ENCODE measurements around the gene HMGB1. TPM values are rescaled to one million over a fixed set of nuclear protein-coding genes. Genes with fewer than 3 reads are reported as not detected.

Gene HMGB1
- total RNA-seq, 2 donors from 2014 or later = 418 to 551 TPM

DNA sequence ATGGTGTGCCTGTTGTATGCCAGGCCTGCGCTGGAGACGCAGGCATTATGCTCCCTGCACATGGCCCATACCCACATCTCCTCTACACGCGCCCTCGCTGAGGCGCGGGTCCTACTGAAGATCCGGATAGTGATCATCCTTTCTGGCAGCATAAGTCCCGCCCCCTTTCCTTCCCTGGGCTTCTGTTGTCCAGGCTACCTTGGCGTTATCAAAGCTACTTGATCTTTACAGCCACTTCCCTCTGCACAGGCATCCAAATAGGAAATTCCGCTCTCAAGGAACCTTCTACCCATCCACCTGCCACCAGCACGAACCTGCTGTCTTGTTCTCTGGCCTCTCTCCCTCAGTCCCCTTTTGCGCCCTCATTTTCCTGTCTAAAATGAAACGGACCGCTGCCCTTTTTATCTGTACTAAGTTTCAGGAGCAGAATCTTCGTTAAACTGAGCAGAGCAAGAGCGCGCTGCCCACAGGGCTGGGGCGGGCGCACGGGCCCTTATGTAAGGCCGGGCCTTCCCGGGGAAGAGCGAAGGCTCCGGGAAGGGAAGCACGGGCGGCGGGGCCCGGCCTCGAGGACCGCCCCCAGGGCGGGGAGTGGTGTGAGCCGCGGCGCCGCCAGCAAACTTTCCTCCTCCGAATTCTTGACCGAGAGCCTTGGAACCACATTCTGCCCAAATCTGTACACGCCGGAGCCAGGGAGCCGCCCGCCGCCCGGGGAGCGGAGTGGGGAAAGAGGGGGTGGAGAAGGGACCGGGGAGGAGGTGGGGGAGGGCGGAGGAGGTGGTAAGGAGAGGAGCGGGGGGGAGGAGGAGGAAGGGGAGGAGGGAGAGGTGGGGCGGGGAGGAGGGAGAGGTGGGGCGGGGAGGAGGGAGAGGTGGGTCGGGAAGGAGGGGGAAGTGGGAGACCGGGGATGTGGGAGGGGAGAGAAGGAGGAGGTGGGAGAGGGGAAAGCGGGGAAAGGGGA is 44.4 kb downstream of the HMGB1 start:
- ATAC-seq (peak; percentile 46 to 61), DNase-seq (ENCODE audit: low spot score in 2 of 2) (peak in 1 of 2 donors; percentile 28)
- Mint-ChIP-seq H3K27ac (peak overlapping the region in 1 of 2 donors; percentile 29), H3K36me3 (no peaks in the 10 kb centered on the region), H3K9me3 (no peaks in the 10 kb centered on the region)

DNA sequence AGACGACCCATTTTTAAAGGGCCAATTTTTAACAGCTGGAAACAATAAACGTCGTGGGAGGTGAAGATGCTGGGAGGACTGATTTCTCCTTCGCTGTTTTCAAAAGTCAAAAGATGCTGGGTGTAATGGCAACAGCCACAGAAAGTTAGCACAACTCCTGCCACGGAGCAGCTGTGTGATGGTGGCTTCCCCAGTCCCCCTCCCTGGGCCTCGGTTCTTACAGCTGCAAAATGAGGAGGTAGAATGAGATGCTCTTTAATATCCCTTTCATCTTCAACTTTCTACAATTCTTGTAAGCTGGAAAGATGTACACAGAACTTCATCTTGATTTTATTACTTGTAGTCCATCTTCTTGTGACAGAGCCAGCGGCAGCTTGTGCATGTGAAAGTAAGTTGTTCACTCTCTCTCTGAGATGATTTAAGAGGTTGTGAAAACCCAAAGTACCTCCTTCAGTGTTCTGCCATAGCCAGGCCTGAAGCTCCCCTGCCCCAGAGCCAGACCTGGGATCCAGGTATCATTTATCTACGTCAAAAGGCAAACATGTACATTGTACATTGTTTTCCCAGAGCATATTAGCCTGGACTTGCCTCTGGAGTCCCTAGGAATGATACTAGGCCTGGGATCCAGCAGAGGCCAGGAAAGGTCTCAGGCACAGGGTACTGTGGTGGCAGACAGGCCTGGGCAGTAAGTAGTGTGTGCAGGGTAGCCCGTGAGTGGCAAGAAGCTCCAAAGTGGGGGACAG is 46.8 kb downstream of the HMGB1 start:
- Mint-ChIP-seq H3K27ac (no peak overlapping the region), H3K9me3 (no peaks in the 10 kb centered on the region), H3K36me3 (no peaks in the 10 kb centered on the region)
- DNase-seq (ENCODE audit: low spot score in 2 of 2) (no peak), ATAC-seq (no peak)

DNA sequence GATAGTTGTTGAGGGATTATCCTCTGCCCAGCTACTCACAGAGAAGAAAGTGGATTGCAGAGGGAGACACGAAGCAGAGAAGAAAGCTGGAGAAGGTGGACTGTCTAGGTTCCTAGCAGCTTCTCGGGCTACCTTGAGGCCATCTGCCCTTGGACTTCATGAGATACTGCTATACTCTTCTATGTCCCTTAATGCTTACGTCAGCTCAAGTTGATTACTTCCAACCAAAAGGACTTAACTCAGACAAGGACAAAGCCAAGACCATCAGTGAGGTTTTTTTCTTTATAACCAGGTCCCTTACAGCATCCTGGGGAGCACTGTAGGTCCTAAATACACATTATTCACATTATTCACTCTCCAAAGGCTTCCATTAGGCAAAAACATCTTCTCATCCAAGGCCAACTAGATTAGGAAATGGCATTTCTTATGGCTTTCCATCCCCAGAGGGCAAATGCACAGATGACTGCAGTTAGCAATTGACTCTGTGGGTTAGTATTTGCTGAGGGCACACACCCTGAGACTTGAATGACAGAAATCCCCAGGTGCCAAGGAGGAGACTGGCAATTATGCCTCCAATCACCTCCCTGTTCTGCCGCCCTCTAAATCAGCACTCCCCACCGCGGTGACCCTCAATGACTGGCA is 47.5 kb downstream of the HMGB1 start:
- no peak overlapping the region for H3K27ac Mint-ChIP-seq
- no peaks in the 10 kb centered on the region for H3K9me3 Mint-ChIP-seq
- no peak for DNase-seq (ENCODE audit: low spot score in 2 of 2)
- no peaks in the 10 kb centered on the region for H3K36me3 Mint-ChIP-seq
- ATAC-seq = no peak

DNA sequence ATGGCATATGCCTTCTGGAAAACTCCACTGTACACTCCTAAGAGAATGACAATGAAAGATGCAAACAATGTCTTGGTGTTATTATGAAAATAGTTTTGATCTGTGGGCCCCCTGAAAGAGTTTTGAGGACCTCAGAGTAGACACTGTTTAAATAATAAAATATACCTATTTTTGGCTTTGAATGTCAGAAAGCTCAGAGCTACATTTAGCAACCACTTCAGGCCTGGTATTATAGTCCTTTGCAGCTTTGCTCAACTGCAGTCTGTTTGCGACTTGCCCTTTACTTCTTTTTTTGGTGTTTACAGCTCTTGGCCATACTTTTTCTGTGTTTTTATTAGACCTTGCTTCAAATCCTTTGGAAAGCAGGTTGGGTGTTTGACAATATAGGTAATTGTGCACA is 49.3 kb downstream of the HMGB1 start:
- no peak for ATAC-seq
- no peak for DNase-seq (ENCODE audit: low spot score in 2 of 2)
- no peaks in the 10 kb centered on the region for H3K9me3 Mint-ChIP-seq
- no peaks in the 10 kb centered on the region for H3K36me3 Mint-ChIP-seq
- H3K27ac Mint-ChIP-seq = no peak overlapping the region

DNA sequence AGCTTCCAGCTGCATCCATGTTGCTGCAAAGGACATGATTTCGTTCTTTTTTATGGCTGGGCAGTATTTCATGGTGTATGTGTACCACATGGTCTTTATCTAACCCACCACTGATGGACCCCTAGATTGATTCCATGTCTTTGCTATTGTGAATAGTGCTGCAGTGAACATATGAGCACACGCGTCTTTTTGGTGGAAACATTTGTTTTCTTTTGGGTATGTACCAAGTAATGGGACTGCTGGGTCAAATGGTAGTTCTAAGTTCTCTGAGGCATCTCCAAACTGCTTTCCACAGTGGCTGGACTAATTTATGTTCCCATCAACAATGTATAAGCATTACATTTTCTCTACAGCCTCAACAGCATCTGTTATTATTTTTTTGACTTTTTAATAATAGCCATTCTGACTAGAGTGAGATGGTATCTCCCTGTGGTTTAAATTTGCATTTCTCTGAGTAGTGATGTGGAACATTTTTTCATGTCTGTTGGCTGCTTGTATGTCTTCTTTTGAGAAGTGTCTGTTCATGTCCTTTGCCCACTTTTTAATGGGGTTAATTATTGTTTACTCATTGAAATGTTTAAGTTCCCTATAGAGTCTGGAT is 50.2 kb downstream of the HMGB1 start:
- DNase-seq (ENCODE audit: low spot score in 2 of 2) (no peak), ATAC-seq (no peak)
- no peak overlapping the region for H3K27ac Mint-ChIP-seq
- no peaks in the 10 kb centered on the region for H3K36me3 Mint-ChIP-seq
- H3K9me3 Mint-ChIP-seq = no peaks in the 10 kb centered on the region

DNA sequence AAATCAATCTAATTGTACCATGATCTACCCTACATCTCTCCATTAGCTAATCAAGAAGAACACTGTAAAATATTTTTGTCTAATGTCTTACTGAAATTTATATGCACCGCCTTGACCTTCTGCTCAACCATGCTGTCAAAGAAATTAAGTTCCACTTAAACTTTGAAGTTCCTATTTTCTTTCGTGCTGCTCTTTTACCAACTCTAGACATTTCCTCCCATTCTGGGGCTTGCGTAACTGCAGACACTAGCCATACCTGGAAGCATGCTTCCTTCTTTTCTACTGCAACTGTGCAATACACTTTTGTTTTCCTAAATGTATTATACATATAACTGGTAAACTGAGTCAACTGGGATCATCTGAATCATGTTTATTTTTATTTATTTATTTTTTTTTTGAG is 51.9 kb downstream of the HMGB1 start:
- Mint-ChIP-seq H3K36me3 (no peaks in the 10 kb centered on the region), H3K27ac (no peak overlapping the region), H3K9me3 (no peaks in the 10 kb centered on the region)
- no peak for DNase-seq (ENCODE audit: low spot score in 2 of 2)
- ATAC-seq = no peak

DNA sequence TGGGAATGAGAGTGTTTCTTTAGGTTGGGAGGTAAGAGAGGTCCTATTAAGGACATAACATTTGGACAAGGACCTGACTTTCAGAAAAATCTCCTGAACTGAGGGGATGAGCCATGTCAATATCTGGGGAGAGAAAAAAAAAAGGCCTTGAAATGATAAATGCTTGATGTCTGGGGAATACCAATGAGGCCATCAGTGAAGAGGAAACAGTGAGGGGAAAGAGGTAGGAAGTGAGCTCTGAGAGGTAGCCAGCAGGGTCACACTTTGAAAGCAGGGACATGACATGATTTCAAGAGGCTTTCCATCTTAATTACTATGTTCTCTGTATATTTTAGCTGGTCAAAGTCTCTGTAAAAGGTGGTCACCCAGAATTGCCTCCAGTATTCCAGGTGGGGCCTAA is 53.4 kb downstream of the HMGB1 start:
- no peak for DNase-seq (ENCODE audit: low spot score in 2 of 2)
- no peak for ATAC-seq
- no peaks in the 10 kb centered on the region for H3K9me3 Mint-ChIP-seq
- H3K27ac Mint-ChIP-seq = peak overlapping the region in 1 of 2 donors; percentile 9
- no peaks in the 10 kb centered on the region for H3K36me3 Mint-ChIP-seq

DNA sequence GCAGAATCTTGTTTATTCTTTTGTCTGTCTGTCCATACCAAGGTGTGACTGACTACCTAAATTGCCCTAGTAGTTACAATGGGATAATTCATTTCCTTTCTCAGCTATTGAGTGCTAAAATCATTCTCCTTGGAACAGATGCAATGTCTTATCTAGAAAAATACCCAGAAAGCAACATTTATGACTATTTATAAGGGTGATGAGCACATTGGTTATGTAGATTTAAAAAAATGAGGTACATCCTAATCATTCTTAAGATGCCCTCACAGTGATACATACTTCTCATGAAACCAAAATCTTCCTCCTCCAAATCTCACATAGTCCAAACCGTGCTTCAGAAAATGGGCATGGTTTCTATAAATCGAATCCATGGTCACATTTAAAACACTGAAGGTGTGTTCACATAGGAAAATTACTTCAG is 55.0 kb downstream of the HMGB1 start:
- ATAC-seq (no peak), DNase-seq (ENCODE audit: low spot score in 2 of 2) (no peak)
- Mint-ChIP-seq H3K9me3 (no peaks in the 10 kb centered on the region), H3K27ac (no peak overlapping the region), H3K36me3 (no peaks in the 10 kb centered on the region)

DNA sequence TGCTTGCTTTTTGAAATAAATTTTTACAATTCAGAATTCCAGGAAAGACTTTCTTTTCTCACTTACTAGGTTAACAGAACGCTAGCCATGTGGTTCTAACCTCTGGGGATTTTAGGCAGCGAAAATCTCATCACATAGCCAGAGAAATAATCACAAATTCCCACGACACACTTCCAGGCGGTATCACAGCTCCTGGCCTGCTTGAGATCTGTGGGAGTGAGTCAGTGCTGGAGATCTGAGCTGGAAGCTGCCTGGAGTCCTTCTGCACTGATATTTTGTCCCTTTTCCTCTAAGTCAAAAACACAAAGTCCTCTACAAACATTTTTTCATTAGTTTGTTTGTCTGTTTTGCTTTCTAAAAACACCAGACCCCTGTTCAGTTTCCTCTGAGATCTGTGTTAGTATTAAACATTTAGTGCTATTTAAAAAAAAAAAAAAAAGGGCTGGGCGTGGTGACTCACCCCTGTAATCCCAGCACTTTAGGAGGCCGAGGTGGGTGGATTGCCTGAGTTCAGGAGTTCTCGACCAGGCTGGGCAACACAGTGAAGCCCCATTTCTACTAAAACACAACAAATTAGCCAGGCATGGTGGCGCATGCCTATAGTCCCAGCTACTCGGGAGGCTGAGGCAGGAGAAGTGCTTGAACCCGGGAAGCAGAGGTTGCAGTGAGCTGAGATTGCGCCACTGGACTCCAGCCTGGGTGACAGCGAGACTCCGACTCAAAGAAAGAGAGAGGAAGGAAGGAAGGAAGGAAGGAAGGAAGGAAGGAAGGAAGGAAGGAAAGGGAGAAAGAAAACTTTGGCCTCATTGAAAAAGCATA is 55.6 kb downstream of the HMGB1 start:
- DNase-seq (ENCODE audit: low spot score in 2 of 2) = no peak
- no peaks in the 10 kb centered on the region for H3K36me3 Mint-ChIP-seq
- no peak overlapping the region for H3K27ac Mint-ChIP-seq
- ATAC-seq = no peak
- no peaks in the 10 kb centered on the region for H3K9me3 Mint-ChIP-seq

DNA sequence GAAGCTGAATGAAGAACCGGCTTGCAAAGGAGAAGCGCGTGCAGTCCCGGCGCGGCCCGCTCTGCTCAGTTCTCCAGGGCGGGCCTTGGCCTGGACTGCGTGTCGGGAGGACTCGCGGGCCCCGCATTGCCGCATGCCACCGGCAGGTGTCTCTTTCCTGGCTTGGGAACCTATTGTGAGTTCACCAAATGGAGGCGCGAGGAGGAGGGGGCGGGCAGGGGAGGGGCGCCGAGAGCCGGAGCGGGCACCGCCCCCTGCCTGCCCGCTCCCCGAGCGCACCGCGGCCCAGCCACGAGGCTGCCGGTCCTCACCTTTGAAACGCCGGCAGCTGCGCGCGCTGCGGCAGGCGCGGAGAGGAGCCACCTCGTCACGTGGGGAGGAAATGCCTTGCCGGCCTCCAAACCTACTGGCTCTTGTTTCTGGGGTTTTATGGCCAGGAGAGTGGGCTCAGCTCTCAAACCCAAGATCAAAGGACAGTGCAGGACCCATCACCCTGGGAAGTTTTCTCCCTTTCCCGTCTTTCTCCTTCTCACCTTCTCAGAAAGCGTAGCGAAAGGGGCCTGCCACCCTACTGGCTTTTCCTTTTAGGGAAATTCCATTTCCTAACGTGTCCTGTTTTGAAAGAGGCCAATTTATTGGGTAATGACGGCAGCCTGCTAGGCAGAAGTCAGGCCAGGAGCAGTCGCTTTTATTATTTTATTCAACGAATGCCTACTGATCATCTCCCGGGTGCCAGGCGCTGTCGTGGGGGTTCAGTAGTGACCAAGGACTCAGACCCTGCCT is 57.2 kb downstream of the HMGB1 start:
- Mint-ChIP-seq H3K27ac (peak overlapping the region in 1 of 2 donors; percentile 77), H3K36me3 (no peaks in the 10 kb centered on the region), H3K9me3 (no peaks in the 10 kb centered on the region)
- peak; percentile 94 to 97 for ATAC-seq
- peak; percentile 89 to 91 for DNase-seq (ENCODE audit: low spot score in 2 of 2)

DNA sequence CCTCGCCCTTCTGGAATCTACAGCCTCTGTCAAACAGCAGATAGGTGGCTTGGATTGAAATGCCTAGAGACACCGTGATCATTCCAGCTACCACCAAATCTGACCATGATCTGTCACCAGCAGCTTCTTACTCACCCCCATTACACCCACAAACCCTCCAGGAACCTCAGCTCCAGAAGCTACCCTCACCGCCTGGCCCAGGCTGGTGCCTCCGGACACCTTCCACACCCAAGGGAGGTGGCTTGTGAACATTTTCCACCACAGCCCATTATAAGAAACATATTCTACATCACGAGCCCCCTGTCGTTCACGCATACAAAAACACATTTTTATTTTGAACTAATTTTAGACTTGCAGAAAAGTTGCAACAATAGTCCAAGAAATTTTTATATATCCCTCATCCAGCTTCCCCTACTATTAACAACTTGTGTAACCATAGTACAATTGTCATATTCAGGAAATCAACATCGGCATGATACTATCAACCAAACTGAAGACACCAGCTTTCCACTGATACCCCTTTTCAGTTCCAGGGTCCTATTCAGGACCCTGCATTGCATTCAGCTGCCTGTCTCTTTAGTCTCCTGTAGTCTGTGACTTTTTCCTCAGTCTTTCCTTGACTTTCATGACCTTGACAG is 58.8 kb downstream of the HMGB1 start:
- no peak overlapping the region for H3K27ac Mint-ChIP-seq
- no peaks in the 10 kb centered on the region for H3K9me3 Mint-ChIP-seq
- ATAC-seq = no peak
- no peak for DNase-seq (ENCODE audit: low spot score in 2 of 2)
- H3K36me3 Mint-ChIP-seq = no peaks in the 10 kb centered on the region

Other genes with a start within 250 kb of the HMGB1 start
- 10 to 100 TPM; 17.4 to 19.1 TPM for gene KATNAL1, start 158.4 kb downstream of the HMGB1 start, total RNA-seq
- gene UBE2L5, start 43.4 kb downstream of the HMGB1 start, total RNA-seq = under 1 TPM in 1 of 2 donors, not detected in 1; 0.25 TPM
- 10 to 100 TPM; 15.4 to 18.8 TPM for gene USPL1, start 152.0 kb upstream of the HMGB1 start, total RNA-seq

Measured in activated naive CD4-positive, alpha-beta T cell treated with anti-CD3 and anti-CD28 coated beads, Interleukin-2, amount 50 U/mL, for 72 hours (primary cell).